ENCODE data around the gene RAB22A.
"Not testable (repeated sequence)": the region's sequence is repeated elsewhere in the genome, so short reads cannot be mapped to it uniquely, and the experiment has no call there.

The RAB22A gene

DNA sequence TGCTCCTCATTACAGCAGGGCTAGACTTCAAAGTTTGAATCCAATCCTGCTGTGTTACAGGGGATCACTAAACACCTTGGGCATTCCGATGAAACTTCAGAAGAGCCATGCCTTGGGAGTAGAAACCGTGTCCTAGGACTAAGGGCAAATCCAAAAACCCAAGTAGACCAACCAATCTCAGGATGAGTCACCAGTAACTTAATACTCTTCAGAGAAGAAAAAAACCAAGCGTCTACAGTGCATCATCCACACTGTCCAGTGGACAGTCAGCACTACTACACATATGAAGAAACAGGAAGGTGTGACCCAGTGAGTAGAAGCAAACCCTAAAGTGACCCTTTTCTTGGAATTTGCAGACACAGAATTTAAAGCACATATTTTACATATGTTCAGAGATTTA, 40.1 kb downstream of the RAB22A start:
- peak; percentile 10 for DNase-seq

DNA sequence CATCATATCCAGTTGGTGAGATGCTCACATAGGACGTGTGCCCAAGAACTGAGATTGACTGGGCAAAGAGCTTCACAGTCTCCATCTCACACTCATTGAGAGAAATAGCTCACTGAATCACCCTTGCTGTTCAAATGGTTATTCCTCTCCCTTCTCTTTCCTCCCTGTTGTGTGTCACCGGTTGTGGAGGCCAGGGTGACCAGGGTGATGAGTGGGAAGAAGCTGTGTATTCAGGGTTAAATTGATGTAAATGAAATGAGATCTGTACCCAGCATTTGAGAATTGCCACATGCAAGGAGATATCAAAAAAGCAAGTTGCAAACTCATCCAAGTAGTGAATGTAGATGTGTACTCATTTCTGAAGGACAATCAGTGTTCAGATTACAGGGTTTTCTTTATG, 43.0 kb downstream of the RAB22A start:
- peak; percentile 62 for DNase-seq

DNA sequence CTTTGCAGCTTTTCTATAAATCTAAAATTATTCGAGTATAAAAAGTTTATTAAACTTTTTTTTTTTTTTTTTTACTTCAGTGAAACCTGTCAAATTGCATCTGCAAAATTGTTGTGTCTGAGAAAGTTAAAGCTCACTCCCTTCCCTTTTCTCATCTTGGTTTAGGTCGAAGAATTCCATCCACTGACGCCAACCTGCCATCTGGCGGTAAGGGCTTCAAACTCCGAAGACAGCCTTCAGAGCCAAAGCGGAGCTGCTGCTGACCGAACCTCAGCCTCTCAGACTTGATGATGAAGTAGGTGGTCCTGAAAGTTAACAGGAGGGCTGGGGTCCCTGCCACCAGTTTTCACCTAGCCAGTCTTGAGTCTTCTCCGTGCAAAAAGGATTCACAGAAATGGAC, 49.9 kb downstream of the RAB22A start:
- DNase-seq, result no peak

DNA sequence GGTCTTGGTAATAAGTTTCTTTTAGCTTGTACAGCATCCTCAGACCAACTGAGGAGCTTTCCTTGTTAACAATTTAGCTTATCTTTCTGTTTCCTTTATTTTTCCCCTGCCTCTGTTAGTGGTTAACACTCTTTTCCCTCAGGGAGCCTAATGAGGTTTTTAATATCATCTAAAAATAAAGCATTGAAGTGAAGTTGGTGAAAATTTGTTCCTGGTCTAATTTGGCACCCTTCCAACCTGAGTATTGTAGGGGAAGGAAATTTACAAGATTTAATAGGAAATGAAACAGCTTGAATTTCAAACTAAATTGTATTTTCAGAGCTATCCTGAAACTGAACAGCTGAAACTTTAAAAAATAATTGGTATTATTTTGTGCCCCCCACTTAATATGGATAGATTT, 51.4 kb downstream of the RAB22A start:
- DNase-seq, result no peak

DNA sequence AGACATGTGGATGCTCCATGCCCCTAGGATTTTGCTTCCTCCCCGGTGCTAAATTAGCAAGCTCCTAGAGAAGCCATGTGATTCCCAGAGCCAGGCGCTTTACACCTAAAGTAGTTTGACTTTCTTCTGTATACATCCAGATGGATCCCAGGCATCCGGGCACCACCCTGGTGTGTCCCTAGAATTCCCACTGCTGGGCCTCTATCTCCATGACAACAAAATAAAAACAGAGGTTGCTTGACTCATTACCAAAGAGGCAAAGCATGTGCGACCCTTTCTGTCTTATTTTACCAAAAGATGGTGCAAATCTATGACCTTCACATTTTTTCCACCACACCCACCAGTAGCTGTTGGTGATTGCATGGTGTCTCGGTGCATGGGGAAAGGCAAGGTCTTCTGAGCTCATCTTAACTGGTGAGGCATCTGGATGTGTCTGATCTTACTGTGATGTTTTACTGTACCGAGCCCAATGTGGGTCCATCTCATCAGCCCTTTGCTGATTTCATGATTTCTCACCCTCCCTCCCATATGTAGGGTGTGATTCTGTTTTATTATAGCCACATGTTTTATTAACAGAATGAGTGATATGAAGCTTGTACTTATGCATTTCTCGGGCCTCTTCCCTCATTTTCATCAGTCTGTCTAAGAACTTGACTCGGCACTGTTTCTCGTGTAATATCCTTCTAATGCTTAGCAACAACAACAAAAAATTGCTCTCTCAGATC, 52.1 kb downstream of the RAB22A start:
- no peak for DNase-seq

DNA sequence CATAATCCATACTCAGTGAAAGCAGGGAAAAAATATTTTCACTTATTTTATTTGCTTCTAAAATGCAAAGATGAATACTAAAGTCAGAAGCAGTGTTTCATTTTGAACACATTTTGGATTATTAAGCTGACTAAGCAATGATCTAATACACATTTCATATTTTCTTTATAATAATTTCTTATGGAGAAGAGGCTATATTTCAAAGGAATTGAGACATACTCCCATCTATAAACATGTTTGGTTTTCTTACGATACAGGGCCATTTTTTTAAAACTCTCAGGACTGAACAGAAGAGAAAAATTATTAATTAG, 52.6 kb downstream of the RAB22A start:
- no peak for DNase-seq

DNA sequence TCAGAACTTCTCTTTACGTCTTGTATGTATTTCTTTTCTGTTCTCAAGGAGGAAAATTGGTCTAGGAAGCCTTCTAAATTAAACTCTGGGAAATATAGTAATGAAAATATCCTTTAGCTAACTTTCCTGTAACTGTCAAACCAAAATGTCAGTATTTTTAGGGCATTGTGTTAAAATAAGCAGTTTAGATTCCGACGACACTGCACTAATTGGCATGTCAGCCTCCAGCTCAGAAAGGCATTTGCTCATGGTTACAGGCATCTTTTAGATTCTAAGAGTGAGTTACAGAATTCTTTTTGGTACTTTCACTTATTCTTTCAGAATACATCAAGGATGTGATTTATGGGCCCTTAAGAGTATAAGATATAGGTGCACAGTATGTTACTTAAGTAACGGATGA, 53.5 kb downstream of the RAB22A start:
- DNase-seq, result no peak

DNA sequence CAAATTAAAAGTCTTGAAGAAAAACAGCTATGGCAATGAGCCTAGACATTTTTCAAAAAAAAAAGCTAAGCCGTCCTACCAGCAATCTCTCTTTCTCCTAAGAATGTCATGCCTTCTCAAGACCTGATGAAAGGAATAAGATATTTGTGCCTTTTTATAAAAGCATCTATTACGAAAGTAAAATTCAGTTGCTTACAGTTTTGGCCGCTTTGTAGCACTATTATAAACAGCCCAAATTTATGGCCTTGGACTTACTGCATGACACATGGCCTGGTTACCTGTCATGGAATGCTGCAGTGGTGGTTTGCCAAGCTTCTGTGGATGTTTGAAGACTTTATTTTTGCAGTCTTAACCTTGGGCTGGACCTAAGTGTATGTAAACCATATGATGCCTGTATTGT, 57.4 kb downstream of the RAB22A start:
- no peak for DNase-seq

DNA sequence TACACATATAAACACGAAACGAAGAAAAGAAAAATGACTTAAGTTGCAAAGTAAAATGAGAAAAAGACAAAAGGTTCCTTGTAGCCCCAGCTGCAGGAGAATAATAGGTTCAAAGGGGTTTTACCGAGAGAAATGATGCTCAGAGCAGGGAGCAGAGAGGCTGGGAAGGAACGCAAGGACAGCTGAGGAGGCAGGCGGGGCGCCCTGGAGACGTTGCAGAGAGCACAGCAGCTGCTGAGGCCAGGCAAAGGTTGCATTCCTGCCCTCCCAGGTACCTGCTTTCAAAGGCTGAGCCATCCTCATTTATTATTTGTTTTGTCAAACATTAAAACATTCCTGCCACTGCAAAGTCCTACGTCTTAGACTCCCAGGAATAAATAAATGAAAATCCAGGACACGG, 63.3 kb downstream of the RAB22A start:
- DNase-seq, result no peak

DNA sequence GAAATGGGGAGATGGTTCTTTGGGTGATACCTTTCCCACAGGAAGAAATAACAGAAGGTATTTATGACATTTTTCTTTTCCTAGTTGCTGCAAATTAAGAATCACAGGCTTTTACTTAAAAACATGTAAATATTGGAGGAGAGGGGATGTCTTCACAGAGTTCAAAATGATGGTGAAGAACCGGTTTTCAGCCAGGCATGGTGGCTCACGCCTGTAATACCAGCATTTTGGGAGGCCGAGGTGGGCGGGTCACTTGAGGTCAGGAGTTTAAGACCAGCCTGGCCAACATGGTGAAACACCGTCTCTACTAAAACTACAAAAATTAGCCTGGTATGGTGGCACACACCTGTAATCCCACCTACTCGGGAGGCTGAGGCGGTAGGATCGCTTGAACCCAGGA, 63.8 kb downstream of the RAB22A start:
- not testable (repeated sequence) for DNase-seq

DNA sequence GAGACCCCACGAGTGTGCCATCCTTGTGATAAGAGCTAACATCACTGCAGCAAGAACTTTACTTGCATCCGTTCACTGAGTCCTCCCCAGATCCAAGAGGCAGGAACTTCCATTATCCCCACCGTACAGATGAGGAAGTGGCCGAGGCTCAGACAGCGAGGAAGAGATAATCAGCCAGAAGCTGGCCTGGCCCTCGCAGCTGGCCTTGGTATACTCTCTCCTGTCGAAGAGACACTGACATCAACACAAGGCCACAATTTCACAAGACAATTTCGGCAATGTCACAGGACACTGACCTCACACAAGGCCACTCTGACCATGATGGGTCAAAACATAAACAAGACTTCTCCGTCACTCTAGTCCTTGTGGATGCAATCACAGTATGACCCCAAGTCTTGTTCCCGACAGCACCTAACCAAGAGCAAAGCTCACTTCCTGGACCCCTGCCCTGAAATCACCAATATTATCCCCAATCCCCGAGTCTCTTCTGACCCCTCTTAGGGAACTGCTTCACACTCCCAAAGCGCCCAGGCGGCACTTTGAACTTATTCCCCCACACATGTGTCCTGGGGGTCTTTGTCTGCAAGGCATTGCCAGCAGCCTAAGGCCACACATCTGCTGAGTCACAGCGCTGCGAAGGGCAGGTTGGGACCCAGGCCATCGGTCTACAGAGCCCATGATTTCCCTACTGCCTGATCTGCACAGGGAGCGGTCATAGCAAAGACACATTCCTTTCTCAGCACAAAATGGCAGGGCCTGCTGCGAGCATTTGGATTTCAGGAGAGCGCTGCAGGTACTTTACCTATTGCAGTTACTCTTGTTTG, 64.7 kb downstream of the RAB22A start:
- no peak for DNase-seq

DNA sequence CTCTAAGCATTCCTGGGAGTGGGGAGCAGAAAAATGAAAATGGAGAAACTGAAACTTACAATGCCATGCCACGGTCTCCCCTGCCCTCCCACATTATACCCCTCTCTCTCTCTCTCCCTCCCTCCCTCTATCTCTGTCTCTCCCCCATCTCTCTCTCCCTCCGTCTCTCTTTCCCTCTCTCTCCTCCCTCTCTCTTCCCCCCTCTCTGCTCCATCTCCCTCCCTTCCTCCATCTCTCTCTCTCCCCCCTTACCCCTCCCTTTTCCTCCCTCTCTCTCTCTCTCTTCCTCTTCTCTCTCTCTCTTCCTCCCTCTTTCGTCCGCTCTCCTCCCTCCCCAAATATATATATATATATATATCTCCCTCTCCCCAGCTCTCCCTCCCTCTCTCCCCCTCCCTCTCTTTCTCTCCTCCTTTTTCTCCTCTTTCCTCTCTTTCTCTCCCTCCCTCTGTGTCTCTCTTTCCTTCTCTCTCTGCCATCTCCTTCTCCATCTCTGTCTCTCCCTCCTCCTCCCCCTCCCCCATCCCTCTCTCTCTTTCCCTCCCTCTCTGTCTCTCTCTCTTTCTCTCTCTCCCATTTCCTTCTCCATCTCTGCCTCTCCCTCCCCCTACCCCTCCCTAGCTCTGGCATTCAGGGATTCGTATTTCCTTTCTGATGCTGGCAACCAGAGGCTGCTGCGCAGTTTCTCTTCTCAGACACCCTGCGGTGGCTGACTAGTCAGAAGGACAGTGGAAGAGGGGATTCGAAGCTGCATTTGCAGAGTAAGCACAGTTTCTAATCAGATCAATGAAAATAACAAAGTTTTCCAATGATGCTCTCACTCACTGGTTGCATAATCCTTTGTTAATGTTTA, 65.6 kb downstream of the RAB22A start:
- no peak for DNase-seq

DNA sequence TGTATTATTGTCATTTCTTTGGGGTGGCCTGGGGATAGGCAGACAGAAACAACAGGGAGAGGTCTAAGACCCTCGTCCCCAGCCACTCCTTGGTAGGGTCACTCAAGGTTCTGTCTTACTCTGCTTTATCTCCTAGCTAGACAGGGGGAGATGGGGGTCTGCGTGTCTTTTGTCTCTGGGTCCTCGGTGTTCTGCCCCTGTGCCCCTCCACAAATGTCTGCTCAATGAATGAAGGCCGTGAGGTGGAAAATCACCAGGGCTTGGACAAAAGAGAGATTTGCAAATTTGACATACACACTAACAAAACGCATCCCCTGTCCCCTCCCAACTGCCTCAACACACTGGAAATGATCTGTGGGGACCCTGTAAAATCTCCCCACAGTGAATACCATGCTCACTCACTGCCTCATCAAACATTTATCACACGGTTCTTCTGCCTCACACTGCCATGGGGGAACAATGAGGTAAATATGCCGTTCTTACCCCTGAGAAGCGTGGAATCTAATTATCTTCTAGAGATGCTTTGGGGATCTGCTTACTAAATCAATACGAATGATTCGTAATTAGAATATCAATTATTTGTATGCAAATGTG, 66.3 kb downstream of the RAB22A start:
- no peak for DNase-seq

DNA sequence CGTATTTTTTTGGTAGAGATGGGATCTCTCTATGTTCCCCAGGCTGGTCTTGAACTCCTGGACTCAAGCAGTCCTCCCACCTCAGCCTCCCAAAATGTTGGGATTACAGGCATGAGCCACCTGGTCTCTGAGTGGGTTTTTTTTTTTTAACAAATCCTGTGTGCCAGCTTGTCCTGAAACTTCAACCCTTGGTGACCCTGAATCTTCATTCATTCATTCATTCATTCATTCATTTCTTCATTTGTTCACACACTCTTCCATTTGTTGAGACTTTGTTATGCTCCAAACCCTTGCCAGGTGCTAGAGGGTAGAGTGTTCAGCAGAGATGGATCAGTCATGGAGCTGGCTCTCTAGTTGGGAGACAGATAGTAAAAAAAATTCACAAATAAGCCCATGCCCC, 67.5 kb downstream of the RAB22A start:
- no peak for DNase-seq

DNA sequence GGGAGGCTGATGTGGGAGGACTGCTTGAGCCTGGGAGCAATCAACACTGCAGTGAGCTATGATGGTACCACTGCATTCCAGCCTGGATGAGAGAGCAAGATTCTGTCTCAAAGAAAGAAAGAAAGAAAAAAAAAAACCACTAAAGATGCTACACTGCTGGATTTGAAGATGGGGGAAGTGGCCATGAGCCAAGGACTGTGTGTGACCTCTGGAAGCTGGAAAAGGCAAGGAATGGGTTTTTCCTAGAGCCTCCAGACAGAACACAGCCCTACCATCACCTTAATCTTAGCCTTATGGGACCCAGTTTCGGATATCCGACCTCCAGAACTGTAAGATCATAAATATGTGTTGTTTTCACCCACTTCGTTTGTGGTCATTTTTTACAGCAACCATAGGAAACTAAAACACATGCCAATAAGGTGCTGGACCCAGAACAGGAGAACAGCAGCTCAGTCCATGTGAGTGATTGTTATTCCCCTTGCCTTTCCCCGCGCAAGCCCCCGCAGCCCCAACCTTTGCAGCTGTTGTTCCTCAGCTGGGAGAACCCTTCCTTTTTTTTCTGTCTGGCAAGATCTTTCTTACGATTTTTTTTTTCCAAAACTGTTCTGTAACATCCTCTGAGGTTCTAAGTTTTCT, 68.4 kb downstream of the RAB22A start:
- DNase-seq, result no peak

DNA sequence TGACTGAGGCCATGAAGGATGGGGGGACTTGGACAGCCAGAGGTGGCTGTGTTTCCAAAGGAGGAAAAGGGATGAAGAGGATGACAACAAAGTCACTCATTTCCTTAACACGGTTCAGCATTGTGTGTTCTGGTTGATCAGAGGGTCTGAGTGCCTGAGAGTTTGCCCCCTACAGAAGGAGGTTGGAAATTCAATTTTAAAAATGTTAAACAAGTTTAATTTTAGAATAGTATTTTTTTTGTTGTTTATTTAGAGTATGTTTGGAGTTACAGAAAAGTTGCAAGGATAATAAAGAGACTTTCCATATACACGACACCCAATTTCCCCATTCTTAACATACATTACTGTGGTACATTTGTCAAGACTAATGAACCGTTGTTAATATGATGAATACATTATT, 69.2 kb downstream of the RAB22A start:
- no peak for DNase-seq

DNA sequence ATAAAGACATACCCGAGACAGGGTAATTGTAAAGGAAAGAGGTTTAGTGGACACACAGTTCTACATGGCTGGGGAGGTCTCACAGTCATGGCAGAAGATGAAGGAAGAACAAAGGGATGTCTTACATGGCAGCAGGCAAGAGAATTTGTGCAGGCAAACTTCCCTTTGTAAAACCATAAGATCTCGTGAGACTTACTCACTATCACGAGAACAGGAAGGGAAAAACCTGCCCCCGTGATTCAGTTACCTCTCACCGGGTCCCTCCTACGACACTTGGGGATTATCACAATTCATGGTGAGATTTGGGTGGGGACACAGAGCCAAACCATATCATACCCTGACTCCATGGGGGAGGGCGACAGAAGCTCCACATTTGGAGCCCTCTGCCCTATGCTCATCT, 72.1 kb downstream of the RAB22A start:
- DNase-seq, result no peak

DNA sequence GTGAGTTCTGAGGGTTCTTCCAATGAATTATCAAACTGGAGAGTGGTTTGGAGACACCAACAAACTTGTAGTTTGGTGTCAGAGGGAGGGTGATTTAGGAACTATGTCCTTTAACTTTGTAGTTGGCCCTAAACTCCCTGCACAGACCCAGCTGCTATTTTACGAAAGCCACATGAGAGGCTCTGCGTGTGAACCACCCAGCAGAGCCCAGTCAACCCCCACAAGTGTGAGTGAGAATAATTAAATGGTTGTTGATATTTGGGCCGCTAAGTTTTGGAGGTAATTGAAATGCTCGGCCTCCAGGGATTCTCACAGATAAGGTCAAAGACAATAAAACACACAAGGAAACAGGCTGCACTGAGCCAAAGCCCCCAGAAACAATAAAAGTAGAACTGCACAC, 72.6 kb downstream of the RAB22A start:
- DNase-seq, result no peak

DNA sequence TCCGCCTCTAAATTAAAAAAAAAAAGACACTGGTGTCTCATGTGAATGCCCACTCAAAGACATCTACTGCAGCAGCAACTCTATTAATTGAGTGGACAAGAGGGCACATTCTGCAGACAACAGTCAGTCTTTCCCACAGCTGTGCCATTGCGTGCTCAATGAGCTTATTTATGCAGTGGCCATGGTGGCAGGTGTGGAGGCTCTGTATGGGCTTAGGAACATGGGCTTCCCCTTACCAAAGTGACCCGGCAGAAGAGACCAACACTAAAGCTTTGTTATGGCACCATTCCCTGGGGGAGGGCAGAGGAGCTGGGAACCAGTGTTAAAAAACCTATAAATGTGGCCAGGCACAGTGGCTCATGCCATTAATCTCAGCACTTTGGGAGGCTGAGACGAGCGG, 75.3 kb downstream of the RAB22A start:
- no peak for DNase-seq

DNA sequence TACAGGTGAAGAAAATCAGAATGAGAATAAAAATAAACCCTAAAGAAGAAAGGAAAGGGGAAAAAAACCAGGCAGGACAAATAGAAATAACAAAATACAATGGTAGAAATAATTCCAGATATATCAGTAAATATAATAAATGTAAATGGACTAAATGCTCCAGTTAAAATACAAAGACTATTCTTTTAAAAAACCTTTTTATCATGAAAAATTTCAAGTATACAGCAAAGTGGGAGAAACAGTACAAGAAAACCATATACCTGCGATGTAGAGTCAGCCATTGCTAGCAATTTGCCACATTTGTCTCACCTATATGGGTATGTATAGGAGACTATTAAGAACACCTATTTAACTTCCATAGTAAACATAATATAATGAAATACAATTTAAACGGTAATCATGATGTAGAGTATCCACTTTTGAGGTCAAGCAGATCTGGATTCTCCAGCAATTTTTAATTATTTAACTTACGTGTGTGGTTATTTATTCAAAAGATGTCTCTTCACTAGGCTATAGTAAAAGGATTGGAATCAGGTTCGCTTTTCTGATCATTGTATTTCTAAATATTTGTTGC, 78.6 kb downstream of the RAB22A start:
- no peak for DNase-seq

DNA sequence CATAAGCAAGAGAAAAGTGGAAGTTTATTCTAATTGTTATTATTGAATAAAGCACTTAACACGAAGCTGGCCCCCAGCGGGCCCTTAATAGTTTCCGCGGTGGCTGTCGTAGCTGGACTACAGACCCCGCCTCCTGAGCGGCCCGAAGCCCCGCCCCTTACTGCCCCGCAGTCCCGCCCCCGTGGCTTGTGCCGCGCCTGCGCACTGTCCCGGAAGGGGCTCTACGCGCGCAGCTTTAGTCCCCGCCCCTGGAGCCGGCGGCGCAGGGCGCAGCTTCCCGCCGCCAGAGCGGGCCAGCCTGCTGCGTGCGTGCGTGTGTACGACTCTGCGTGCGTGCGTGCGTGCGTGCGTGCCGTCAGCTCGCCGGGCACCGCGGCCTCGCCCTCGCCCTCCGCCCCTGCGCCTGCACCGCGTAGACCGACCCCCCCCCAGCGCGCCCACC, 79.4 kb downstream of the RAB22A start, which contains the start of gene VAPB:
Gene VAPB (plus strand): TSS at position 348 of the 442 bp plus-strand sequence. CDS start 231 bp downstream, outside the sequence.
- peak; percentile 98 for DNase-seq

DNA sequence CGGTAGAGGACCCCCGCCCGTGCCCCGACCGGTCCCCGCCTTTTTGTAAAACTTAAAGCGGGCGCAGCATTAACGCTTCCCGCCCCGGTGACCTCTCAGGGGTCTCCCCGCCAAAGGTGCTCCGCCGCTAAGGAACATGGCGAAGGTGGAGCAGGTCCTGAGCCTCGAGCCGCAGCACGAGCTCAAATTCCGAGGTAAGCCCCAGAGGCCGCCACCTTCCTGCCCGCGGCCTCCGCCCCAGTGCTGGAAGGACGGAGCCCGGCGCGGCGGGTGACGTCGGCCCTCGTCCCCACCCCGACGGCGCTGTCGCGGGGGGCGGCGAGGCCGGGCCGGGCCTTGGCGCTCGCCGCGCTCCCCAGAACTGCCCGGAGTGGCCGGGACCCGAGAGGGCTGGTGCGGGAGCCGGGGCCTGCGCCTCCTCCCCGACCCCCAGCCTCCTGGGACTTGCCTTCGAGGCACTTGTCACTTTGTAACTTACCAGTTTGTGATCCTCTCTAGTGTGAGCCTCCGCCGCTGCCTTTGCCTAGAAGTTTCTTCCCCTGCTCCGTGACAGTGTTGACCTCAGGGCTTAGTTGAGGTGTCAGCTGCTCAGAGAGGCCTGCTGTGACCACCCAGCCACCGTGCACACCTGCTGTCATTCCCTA, 79.9 kb downstream of the RAB22A start:
- peak; percentile 43 for DNase-seq
